NB4 (cell line): ENCODE results near the gene ANKRD33B.

Experiments
- DNase-seq: peaks from one replicate; pipeline ENCODE4 v3.0.0; 2010; ENCODE audit warnings: low read depth
- H3K4me3 ChIP-seq: one replicate; pipeline ENCODE4 v1.5.1; 2011; ENCODE audit warnings: mild to moderate bottlenecking, low read depth, low read length, moderate library complexity
- CTCF ChIP-seq: IDR thresholded peaks from one replicate; pipeline ENCODE4 v1.5.1; 2012; ENCODE audit warnings: low read depth, low read length
- MAX ChIP-seq: IDR thresholded peaks from 2 replicates; pipeline ENCODE4 v1.6.1; 2011; ENCODE audit warnings: low read depth, low read length
- MYC ChIP-seq: IDR thresholded peaks from 2 replicates; pipeline ENCODE4 v1.6.1; 2011; ENCODE audit warnings: low read depth, low read length
- POLR2A ChIP-seq: IDR thresholded peaks from 2 replicates; pipeline ENCODE4 v1.6.1; 2011; ENCODE audit warnings: mild to moderate bottlenecking; ENCODE audit not compliant: insufficient read length; ENCODE audit errors: extremely low read depth

ANKRD33B gene

GRCh38 chr5:10653751-10654400, 90.0 kb downstream of the ANKRD33B start:
- no peak for TF ChIP-seq MAX
- H3K4me3 ChIP-seq, result no peak overlapping the region
- DNase-seq, result no peak

GRCh38 chr5:10654566-10654965, 90.7 kb downstream of the ANKRD33B start:
- no peak for DNase-seq
- TF ChIP-seq POLR2A (no peak), CTCF (no peak), MYC (no peak), MAX (no peak)
- no peak overlapping the region for H3K4me3 ChIP-seq

GRCh38 chr5:10655161-10655971, 91.5 kb downstream of the ANKRD33B start:
- TF ChIP-seq MYC (no peak), POLR2A (no peak), CTCF (no peak), MAX (no peak)
- no peak overlapping the region for H3K4me3 ChIP-seq
- no peak for DNase-seq

GRCh38 chr5:10655972-10656830, 92.3 kb downstream of the ANKRD33B start:
- TF ChIP-seq POLR2A (no peak), MYC (no peak), CTCF (no peak), MAX (no peak)
- no peak for DNase-seq
- no peak overlapping the region for H3K4me3 ChIP-seq

GRCh38 chr5:10658265-10658664, 94.4 kb downstream of the ANKRD33B start:
- no peak for DNase-seq
- H3K4me3 ChIP-seq, result no peak overlapping the region
- TF ChIP-seq CTCF (no peak), POLR2A (no peak), MYC (no peak), MAX (no peak)

- DNase-seq, result no peak
- no peak for TF ChIP-seq MAX
- no peak for TF ChIP-seq POLR2A
- TF ChIP-seq CTCF, result no peak
- H3K4me3 ChIP-seq, result no peak overlapping the region
Observed at GRCh38 chr5:10660135-10660534, 96.3 kb downstream of the ANKRD33B start.
